AML-193 (cell line): ENCODE results near the gene IDH2.

Source experiments
- DNase-seq, 2 experiments: peaks; one replicate each; lab custom pipeline; 2025; lab: John Stamatoyannopoulos, UW

Gene IDH2

GRCh38 chr15:90043530-90044010, 58.7 kb downstream of the IDH2 start:
- no peak for DNase-seq

- DNase-seq: no peak
Measured at GRCh38 chr15:90042766-90043529, 59.3 kb downstream of the IDH2 start.

DNA sequence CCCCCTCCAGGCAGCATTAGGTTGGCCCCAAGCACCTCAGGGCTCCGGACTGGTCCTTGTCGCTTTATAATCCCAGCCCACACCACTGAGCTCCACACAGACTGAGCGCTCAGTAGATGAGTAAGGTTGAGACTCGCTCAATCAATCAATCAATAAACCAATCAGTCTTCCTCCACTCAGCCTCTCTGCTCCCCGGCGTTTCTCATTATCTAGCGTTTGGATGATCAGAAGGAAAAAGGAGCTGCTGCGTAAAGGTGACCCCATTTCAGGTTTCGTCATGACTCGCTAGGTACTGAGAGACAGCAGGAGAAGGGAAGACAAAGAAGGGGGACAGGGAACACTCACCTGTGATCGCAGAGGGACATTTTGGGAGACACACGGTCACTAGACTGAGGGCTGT, 59.9 kb downstream of the IDH2 start:
- no peak for DNase-seq

GRCh38 chr15:90040618-90041017, 61.6 kb downstream of the IDH2 start:
- no peak for DNase-seq

- DNase-seq: no peak
Measured at GRCh38 chr15:90039996-90040395, 62.3 kb downstream of the IDH2 start.

- no peak for DNase-seq
Measured at GRCh38 chr15:90038632-90039095, 63.6 kb downstream of the IDH2 start.

- no peak for DNase-seq
Measured at GRCh38 chr15:90037961-90038631, 64.2 kb downstream of the IDH2 start.

DNA sequence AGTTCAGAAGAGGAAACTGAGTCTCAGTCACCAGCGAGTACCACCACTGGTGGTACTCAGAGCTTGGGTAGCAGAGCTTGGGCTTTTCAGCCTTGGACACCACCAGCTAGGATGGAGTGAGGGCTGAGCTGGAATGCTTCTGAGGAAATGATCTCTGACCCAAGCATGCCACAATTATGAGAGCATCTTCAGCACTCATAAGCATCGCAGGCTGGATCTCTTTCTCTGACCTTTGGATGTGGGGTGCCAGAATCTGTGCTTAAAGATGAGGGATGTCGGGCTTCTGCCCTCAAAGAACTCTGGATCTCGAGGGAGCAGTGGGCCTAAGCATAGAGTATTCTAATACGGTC, 64.8 kb downstream of the IDH2 start:
- DNase-seq: no peak

- no peak for DNase-seq
Measured at GRCh38 chr15:90036806-90037510, 65.3 kb downstream of the IDH2 start.

- no peak for DNase-seq
Measured at GRCh38 chr15:90036343-90036742, 65.9 kb downstream of the IDH2 start.

DNA sequence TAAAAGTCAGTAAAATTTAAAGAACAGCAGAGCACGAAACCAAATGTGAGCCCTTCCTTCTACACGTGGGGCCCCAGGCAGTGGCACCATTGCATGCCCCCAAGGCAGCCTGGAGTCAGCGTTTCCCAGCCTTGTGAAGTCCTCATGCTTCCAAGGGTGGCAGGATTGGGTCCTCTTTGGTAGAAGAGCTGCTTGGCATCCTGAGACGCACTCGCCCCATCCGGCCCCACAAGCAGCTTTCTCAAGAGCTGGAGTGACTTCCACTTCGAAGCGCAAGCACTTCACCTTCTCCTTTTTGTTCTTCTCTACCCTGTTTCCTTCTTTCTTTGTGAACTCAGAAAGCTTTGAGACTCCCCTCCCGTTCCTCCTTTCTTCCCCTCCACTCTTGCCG, 66.4 kb downstream of the IDH2 start:
- peak; percentile 53 to 75 for DNase-seq

DNA sequence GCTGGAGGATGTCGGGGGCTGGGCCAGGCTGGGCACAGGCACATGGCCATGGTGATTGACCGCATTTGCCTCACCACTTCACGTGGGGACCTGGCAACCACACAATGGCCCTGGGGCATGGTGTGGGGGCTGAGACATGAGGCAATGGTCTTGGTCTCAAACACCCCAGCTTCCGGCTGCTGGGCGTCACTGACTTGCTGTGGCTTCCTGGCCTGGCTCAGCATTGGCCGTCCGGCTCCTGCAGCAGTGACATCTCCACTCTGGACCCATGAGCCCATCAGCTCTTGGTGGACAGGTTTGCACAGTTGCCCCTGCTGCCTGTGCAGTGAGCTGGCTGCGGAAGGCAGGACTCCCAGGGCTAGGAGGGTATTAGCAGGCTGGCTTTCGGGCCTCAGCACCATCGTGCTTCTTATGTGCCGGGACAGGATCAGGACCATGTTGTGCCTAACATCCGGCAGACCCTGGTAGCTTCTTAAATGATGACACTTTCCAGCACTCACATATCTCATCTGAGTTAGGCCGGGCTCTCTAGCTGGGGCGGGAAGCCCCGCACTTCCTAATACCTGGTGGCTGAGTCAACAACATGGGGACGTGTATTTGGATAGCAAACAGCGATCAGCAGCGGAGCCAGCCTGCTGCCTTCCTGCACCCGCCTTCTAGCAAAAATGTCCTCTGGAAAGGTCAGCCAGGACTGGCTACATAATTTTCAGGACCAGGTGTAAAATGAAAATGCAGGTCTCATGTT, 67.0 kb downstream of the IDH2 start:
- peak; percentile 94 to 96 for DNase-seq

DNA sequence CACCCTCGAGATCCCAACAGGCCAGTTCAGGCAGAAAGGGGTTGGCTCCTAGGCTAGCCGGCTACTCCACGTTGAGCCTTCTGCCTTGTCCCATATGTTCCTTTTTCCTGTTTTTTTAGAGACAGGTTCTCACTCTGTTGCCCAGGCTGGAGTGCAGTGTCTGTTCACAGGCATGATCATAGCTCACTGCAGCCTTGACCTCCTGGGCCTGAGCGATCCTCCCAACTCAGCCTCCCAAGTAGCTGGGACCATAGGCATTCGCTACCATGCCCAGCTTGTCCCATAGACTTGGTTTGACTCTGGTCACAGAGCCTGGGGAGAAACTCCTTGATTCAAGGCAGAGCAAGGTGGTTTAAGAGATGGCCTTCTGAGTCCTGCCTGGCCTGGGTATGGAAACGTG, 68.8 kb downstream of the IDH2 start:
- DNase-seq: no peak
